Right ventricle myocardium superior (tissue), 1 donor: ENCODE data around the gene TRMT10A. TPM values are rescaled to one million over a fixed set of nuclear protein-coding genes. Genes with fewer than 3 reads are reported as not detected.

Source experiments
- total RNA-seq: library from RNA; stranded (reverse); fragmentation: NEBNext Ultra II Directional; extraction: Animal tissue kit (Norgen Biotek cat#: 25700); gene quantifications from one replicate; pipeline ENCODE4 v1.2.1, GENCODE V29; 2021
- donor health status: DM: no; HTN: yes; CAD: no; lungs with severe emphysema.

The TRMT10A gene
- total RNA-seq, 1 donor from 2014 or later: 4.5 TPM

Other genes starting within 250 kb of the TRMT10A start
- 157 TPM for gene ADH1B, start 242.6 kb downstream of the TRMT10A start, total RNA-seq
- gene ADH1C, start 211.3 kb downstream of the TRMT10A start, total RNA-seq: 6.9 TPM
- gene ADH7, start 128.7 kb downstream of the TRMT10A start, total RNA-seq: not detected
- not detected for gene C4orf17, start 53.0 kb downstream of the TRMT10A start, total RNA-seq
- gene MTTP, start 10.8 kb upstream of the TRMT10A start, total RNA-seq: 3.3 TPM
- 0.73 TPM for gene C4orf54, start 93.8 kb upstream of the TRMT10A start, total RNA-seq